Effector memory CD4-positive, alpha-beta T cell (primary cell): ENCODE data around the gene SRSF9.

Experiments used
- DNase-seq, 3 donors: peaks; one replicate each; pipeline ENCODE4 v3.0.0-alpha.2; 2020
- H3K27ac ChIP-seq: 2 replicates; pipeline ENCODE4 v1.7.0; 2013; ENCODE audit warnings: mild to moderate bottlenecking, low read length, moderate library complexity; ENCODE audit not compliant: insufficient read depth, poor library complexity, severe bottlenecking
- H3K27me3 ChIP-seq: replicated peaks from 2 replicates; pipeline ENCODE4 v1.7.0; 2013; ENCODE audit warnings: mild to moderate bottlenecking, low read length; ENCODE audit not compliant: insufficient read depth, control insufficient read depth, poor library complexity, severe bottlenecking
- H3K36me3 ChIP-seq: 2 replicates; pipeline ENCODE4 v1.7.0; 2013; ENCODE audit warnings: mild to moderate bottlenecking, low read length, moderate library complexity; ENCODE audit not compliant: control insufficient read depth, insufficient read depth
- H3K4me1 ChIP-seq: 2 replicates; pipeline ENCODE4 v1.7.0; 2013; ENCODE audit warnings: low read length, mild to moderate bottlenecking; ENCODE audit not compliant: control insufficient read depth, insufficient read depth, poor library complexity, severe bottlenecking
- H3K4me3 ChIP-seq: 2 replicates; pipeline ENCODE4 v1.7.0; 2013; ENCODE audit warnings: low read length, low read depth, mild to moderate bottlenecking; ENCODE audit not compliant: insufficient read depth, poor library complexity, severe bottlenecking
- H3K9me3 ChIP-seq: 2 replicates; pipeline ENCODE4 v1.7.0; 2013; ENCODE audit warnings: mild to moderate bottlenecking, low read length, moderate library complexity; ENCODE audit not compliant: control insufficient read depth

The SRSF9 gene

GRCh38 chr12:120437735-120438494 is 31.6 kb downstream of the SRSF9 start, which contains the start of gene COX6A1:
Gene COX6A1 (plus strand): TSS chr12:120438113. CDS start chr12:120438127, 14 bp downstream.
- peak; percentile 96 to 98 (median 96) for DNase-seq
- peaks cover 11% of the 10 kb centered on the region for H3K36me3 ChIP-seq
- H3K27me3 ChIP-seq = peaks cover 2% of the 10 kb centered on the region
- peak within 1 kb of the TSS; percentile 81 for H3K27ac ChIP-seq
- peaks cover 19% of the 10 kb centered on the region for H3K4me1 ChIP-seq
- no peaks in the 10 kb centered on the region for H3K9me3 ChIP-seq
- peak within 1 kb of the TSS; percentile 85 for H3K4me3 ChIP-seq

DNA sequence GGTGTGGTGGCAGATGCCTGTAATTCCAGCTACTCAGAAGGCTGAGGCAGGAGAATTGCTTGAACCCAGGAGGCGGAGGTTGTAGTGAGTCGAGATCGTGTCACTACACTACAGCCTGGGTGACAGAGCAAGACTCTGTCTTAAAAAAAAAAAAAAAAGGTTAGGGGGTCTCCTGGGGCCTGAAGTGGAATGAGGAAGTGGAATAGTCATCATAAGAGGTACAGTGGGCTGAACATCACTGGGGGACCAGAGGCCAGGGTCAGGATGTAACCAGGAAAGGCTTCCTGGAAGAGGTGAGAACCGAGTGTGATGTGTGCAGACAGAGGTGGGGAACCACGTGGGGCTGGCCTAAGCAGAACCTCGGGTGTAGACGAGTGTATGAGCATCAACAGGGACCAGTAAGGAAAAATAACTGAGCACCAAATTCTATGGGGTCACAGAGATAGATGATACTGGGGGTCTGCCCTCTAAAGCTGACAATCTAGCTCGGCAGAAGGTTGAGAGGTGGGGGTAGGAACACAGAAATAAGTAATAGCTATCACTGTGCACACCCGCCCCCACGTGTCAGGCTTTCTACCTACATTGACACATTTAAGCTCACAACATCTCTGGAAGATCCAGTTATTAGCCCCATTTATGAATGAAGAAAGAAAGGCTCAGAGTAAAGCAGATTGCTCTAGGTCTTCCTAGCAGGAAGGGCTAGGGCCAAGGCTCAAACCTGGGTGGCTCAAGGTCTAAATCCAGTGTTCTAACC is 36.6 kb downstream of the SRSF9 start:
- no peak overlapping the region for H3K4me3 ChIP-seq
- no peak for DNase-seq
- no peaks in the 10 kb centered on the region for H3K36me3 ChIP-seq
- peaks cover 3% of the 10 kb centered on the region for H3K27me3 ChIP-seq
- no peaks in the 10 kb centered on the region for H3K4me1 ChIP-seq
- no peaks in the 10 kb centered on the region for H3K9me3 ChIP-seq
- H3K27ac ChIP-seq = no peak overlapping the region

DNA sequence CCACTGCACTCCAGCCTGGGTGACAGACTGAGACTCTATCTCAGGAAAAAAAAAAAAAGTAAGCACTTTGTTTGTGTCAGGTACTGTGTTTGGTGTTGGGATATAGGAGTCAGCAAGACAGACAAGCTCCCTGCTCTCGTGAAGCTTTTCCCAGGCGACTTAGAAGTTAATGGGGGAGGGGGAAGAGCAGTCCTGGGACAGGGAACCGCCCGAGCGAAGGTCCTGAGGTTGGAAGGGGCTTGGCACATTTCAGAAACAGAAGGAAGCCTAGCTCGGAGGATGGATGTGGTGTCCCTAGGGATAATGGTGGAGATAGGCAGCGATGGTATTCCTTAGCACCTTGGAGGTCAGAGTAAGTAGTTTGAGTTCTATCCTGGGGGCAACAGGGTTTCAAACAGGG is 40.2 kb downstream of the SRSF9 start:
- no peaks in the 10 kb centered on the region for H3K9me3 ChIP-seq
- no peaks in the 10 kb centered on the region for H3K4me1 ChIP-seq
- H3K27me3 ChIP-seq = peaks cover 3% of the 10 kb centered on the region
- H3K4me3 ChIP-seq = no peak overlapping the region
- no peak overlapping the region for H3K27ac ChIP-seq
- no peak for DNase-seq
- H3K36me3 ChIP-seq = no peaks in the 10 kb centered on the region

GRCh38 chr12:120428597-120429229 is 40.8 kb downstream of the SRSF9 start:
- no peak overlapping the region for H3K4me3 ChIP-seq
- no peak overlapping the region for H3K27ac ChIP-seq
- DNase-seq = no peak
- no peaks in the 10 kb centered on the region for H3K36me3 ChIP-seq
- H3K27me3 ChIP-seq = peaks cover 3% of the 10 kb centered on the region
- H3K9me3 ChIP-seq = no peaks in the 10 kb centered on the region
- no peaks in the 10 kb centered on the region for H3K4me1 ChIP-seq

DNA sequence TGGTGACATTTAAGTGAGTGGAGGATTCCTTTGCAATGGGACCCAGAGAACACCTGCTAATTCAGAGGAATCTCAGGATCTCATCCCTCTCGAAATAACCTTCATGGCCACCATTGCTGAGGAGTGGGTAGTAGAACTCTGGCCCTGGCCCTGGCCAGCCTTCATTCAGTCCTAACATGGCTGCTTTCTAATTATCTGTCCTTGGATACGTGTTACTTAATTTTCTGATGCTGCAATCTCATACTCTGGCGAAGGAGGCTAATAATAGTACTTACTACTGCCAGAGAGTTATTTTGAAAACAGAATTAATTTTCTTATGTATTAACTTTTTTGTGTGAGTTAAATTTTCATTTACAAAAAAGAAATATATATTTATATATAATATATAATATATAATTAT is 43.8 kb downstream of the SRSF9 start:
- no peak for DNase-seq
- Histone ChIP-seq H3K36me3 (no peaks in the 10 kb centered on the region), H3K9me3 (no peaks in the 10 kb centered on the region), H3K4me3 (no peak overlapping the region), H3K27me3 (no peaks in the 10 kb centered on the region), H3K4me1 (no peaks in the 10 kb centered on the region), H3K27ac (no peak overlapping the region)

- Histone ChIP-seq H3K9me3 (no peaks in the 10 kb centered on the region), H3K36me3 (no peaks in the 10 kb centered on the region), H3K4me3 (no peak overlapping the region), H3K4me1 (no peaks in the 10 kb centered on the region), H3K27ac (no peak overlapping the region), H3K27me3 (no peaks in the 10 kb centered on the region)
- no peak for DNase-seq
Measured at GRCh38 chr12:120422892-120423456, 46.6 kb downstream of the SRSF9 start.

DNA sequence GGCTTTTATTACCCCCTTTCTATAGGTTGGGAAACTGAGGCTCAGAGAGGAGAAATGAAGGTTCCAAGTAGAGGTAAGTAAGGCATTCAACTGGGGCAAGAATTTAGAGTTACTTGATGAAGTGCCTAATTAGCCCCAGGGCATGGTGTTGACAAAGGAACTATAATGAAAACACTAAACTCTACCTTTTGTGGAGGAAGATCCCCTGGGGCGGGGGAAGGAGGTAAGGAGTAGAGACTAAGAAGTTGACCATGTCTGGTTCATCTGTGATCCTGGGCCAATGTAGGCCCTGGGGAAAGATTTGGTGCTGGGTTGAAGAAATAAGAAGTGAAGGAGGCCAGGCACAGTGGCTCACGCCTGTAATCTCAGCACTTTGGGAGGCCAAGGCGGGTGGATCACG is 47.8 kb downstream of the SRSF9 start:
- H3K4me3 ChIP-seq = no peak overlapping the region
- no peaks in the 10 kb centered on the region for H3K27me3 ChIP-seq
- no peak for DNase-seq
- no peaks in the 10 kb centered on the region for H3K4me1 ChIP-seq
- no peaks in the 10 kb centered on the region for H3K36me3 ChIP-seq
- H3K27ac ChIP-seq = no peak overlapping the region
- H3K9me3 ChIP-seq = no peaks in the 10 kb centered on the region

DNA sequence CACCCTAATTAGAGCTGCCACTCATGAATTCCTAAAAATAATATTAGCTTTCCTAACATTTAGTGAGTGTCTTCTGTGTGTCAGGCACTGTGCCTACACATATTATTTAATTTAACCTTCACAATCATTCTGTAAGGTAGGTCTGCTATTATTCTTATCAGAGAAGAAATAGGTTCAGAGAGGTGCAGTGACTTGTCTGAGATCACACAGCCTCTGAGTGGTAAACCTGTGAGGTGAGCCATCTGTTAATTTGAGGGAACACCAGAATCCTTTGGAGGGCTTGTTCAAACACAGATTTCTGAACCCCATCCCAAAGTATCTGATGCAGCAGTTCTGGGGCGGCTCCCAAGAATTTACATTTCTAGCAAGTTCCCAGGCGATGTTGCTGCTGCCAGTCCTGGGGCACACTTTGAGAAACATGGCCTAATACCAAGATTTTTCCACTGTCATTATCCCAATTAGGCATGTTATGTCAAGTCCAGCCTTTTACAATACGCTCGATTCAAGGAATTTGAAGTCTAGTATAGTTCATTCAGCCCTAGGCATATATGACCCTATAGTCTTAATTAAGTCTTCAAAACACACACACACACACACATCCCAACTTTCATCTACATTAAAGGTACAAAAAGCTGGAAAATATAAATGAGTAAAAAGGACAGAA is 51.5 kb downstream of the SRSF9 start:
- no peak overlapping the region for H3K4me3 ChIP-seq
- H3K36me3 ChIP-seq = no peaks in the 10 kb centered on the region
- no peaks in the 10 kb centered on the region for H3K9me3 ChIP-seq
- no peaks in the 10 kb centered on the region for H3K27me3 ChIP-seq
- no peaks in the 10 kb centered on the region for H3K4me1 ChIP-seq
- H3K27ac ChIP-seq = no peak overlapping the region
- DNase-seq = no peak

- no peaks in the 10 kb centered on the region for H3K36me3 ChIP-seq
- no peaks in the 10 kb centered on the region for H3K9me3 ChIP-seq
- no peak for DNase-seq
- H3K27ac ChIP-seq = no peak overlapping the region
- no peaks in the 10 kb centered on the region for H3K27me3 ChIP-seq
- H3K4me1 ChIP-seq = no peaks in the 10 kb centered on the region
- H3K4me3 ChIP-seq = no peak overlapping the region
Measured at GRCh38 chr12:120416490-120417216, 52.9 kb downstream of the SRSF9 start.
